Panc1 (cell line): ENCODE measurements around the gene SMPX.

Experiments
- CTCF ChIP-seq: fragments of 450-650 bp; IDR thresholded peaks from 2 replicates; pipeline ENCODE4 v1.5.1; 2017; ENCODE audit warnings: mild to moderate bottlenecking
- POLR2AphosphoS5 ChIP-seq: IDR thresholded peaks from 2 replicates; pipeline ENCODE4 v1.6.1; 2012; ENCODE audit warnings: mild to moderate bottlenecking, low read depth, low read length, moderate library complexity
- SIN3A ChIP-seq: IDR thresholded peaks from 2 replicates; pipeline ENCODE4 v1.6.1; 2012; ENCODE audit warnings: low read depth, mild to moderate bottlenecking, low read length, moderate library complexity, borderline replicate concordance; ENCODE audit not compliant: insufficient read depth
- TCF7L2 ChIP-seq: IDR thresholded peaks from 2 replicates; pipeline ENCODE4 v1.6.1; 2011; ENCODE audit warnings: mild to moderate bottlenecking, low read depth, low read length, inconsistent platforms

- no peak for TF ChIP-seq CTCF
- no peak for TF ChIP-seq SIN3A
- no peak for TF ChIP-seq POLR2AphosphoS5
- TF ChIP-seq TCF7L2: no peak
Measured at GRCh38 chrX:21723084-21723483, 34.8 kb downstream of the SMPX start.
